GM21786 (cell line): Measurements from ENCODE around the gene TNPO3.
A peak's percentile ranks its signal among the peaks of the same experiment; 100 is the strongest.
"Not testable (repeated sequence)": the region's sequence is repeated elsewhere in the genome, so short reads cannot be mapped to it uniquely, and the experiment has no call there.

Experiments
- ATAC-seq: cut with Tn5 transposase; IDR thresholded peaks from one replicate; pipeline ENCODE4 v1.9.1; 2021; ENCODE audit not compliant: unreplicated experiment

TNPO3 gene

GRCh38 chr7:128924707-128925588 lies 130.0 kb downstream of the TNPO3 start:
- no peak for ATAC-seq

GRCh38 chr7:128923411-128923800 lies 131.5 kb downstream of the TNPO3 start:
- no peak for ATAC-seq

GRCh38 chr7:128922496-128923410 lies 132.2 kb downstream of the TNPO3 start:
- no peak for ATAC-seq

- ATAC-seq, result no peak
Measured at GRCh38 chr7:128921866-128922440, 133.0 kb downstream of the TNPO3 start.

- no peak for ATAC-seq
Measured at GRCh38 chr7:128920913-128921582, 133.9 kb downstream of the TNPO3 start.

- no peak for ATAC-seq
Measured at GRCh38 chr7:128919881-128920799, 134.8 kb downstream of the TNPO3 start.

GRCh38 chr7:128919241-128919640 lies 135.7 kb downstream of the TNPO3 start:
- no peak for ATAC-seq

- no peak for ATAC-seq
Measured at GRCh38 chr7:128918016-128918665, 136.8 kb downstream of the TNPO3 start.

- no peak for ATAC-seq
Measured at GRCh38 chr7:128917122-128917521, 137.8 kb downstream of the TNPO3 start.

- no peak for ATAC-seq
Measured at GRCh38 chr7:128916643-128916915, 138.3 kb downstream of the TNPO3 start.

GRCh38 chr7:128915841-128916642 lies 138.9 kb downstream of the TNPO3 start:
- no peak for ATAC-seq

- no peak for ATAC-seq
Measured at GRCh38 chr7:128915271-128915819, 139.6 kb downstream of the TNPO3 start.

- ATAC-seq, result peak; percentile 73
Measured at GRCh38 chr7:128914566-128915151, 140.3 kb downstream of the TNPO3 start.

GRCh38 chr7:128913870-128914565 lies 140.9 kb downstream of the TNPO3 start:
- ATAC-seq, result no peak

- ATAC-seq, result not testable (repeated sequence)
Measured at GRCh38 chr7:128912709-128913495, 142.0 kb downstream of the TNPO3 start.

- no peak for ATAC-seq
Measured at GRCh38 chr7:128912281-128912680, 142.6 kb downstream of the TNPO3 start.
